Dedifferentiated amniotic fluid mesenchymal stem cell (primary cell): ENCODE results near the gene SCNN1B.
"Not testable (repeated sequence)": the region's sequence is repeated elsewhere in the genome, so short reads cannot be mapped to it uniquely, and the experiment has no call there.

Source experiments
- DNase-seq: peaks from one replicate; pipeline ENCODE4 v3.0.0-alpha.2; 2016; ENCODE audit errors: extremely low spot score

Gene SCNN1B

DNA sequence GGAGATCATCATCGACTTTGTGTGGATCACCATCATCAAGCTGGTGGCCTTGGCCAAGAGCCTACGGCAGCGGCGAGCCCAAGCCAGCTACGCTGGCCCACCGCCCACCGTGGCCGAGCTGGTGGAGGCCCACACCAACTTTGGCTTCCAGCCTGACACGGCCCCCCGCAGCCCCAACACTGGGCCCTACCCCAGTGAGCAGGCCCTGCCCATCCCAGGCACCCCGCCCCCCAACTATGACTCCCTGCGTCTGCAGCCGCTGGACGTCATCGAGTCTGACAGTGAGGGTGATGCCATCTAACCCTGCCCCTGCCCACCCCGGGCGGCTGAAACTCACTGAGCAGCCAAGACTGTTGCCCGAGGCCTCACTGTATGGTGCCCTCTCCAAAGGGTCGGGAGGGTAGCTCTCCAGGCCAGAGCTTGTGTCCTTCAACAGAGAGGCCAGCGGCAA, 78.4 kb downstream of the SCNN1B start:
- DNase-seq: no peak

DNA sequence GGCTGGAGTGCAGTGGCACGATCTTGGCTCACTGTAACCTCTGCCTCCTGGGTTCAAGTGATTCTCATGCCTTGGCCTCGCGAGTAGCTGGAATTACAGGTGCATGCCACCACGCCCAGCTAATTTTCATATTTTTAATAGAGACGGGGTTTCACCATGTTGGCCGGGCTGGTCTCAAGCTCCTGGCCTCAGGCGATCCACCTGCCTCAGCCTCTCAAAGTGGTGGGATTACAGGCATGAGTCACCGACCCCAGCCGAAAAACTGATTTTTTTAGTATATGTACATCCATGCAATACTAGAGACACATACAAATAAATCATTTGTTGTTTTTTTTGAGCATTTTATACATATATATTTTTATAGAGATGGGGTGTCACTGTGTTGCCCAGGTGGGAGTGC, 79.6 kb downstream of the SCNN1B start:
- DNase-seq: not testable (repeated sequence)

DNA sequence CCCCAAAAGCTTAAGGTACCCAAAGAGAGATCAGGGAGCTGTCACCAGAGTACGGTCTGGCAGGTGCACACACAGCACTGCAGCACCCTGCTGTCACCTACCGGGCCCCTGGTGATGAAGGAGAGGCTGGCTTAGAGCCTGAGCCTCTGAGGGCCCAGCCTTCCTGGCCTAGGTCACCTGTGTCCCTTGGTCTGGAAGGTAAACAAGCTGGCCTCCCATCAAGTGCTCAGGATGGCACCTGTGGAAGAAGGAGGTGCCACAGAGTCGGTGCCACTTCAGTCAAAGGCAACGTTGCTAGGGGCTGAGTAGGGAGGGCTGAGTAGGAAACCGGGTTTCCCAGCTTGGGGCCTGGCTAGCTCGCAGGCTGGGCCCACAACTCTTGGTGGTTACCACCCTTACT, 80.2 kb downstream of the SCNN1B start:
- DNase-seq: no peak

DNA sequence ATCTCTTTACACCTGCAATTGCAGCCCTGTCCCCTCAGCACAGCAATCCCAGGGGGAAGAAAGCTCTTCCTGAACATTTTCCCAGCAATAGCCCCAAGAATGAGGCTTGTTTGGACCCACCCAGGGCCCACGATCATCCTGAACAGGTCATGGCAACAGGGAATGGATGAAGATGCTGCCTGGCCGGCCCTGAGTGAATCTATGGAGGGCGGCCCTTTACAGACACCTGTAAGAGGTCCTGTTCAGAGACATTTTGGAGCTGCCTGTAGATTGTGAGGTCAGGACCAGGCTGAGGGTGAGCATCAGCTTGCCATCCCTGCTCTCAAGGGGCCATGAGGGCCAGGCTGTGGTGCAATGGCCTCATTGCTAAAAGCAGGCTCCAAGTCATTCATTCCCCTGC, 81.8 kb downstream of the SCNN1B start:
- no peak for DNase-seq

DNA sequence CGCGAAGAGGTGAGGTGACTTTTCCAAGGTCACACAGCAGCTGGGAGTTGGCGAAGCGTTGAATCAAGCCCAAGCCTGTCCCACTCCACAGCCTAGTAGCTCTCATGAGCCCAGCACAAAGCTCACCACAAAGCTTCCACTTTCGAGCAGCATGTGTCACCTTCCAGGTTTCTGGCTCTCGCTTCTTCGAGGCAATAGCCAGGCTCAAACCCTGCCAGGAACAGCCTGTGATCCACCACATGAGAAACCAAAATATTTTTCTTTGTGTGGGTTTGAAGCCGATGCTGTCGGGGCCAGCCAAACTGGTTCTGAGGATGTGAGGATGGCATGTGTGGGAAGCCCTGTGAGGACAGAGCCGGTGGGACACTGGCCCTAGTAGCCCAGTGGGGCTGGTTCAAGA, 82.8 kb downstream of the SCNN1B start:
- DNase-seq: no peak

DNA sequence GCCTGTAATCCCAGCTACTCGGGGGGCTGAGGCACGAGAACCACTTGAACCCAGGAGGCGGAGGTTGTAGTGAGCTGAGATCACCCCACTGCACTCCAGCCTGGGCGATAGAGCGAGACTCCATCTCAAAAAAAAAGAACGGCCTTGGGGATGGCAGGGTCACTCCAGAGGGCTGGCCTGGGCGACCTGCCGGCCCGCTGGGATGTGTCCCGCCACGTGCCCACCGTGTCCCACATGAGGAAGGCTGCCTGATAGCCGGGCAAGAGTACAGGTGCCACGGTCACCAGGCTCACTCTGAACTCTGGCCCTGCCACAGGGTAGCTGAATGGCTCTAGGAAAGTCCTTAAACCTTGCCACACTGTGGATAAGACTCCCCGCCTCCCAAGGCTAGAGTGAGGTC, 83.3 kb downstream of the SCNN1B start:
- no peak for DNase-seq

DNA sequence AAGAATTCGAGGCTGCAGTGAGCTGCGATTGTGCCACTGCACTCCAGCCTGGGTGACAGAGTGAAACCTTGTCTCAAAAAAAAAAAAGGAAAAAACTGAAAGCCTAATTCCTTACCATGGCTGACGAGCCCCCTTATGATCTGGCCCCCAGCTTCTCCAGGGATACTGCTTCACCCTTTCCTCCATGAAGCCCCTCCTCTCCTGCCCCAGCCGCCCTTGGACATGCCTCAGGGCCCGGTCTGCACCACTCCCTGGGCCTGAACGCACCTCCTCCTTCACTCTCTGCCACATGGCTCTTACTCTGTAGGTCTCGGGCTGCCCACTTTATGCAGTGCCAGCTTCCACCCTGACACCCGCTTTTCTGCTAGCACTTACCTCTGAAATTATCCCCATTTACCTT, 85.6 kb downstream of the SCNN1B start:
- no peak for DNase-seq

DNA sequence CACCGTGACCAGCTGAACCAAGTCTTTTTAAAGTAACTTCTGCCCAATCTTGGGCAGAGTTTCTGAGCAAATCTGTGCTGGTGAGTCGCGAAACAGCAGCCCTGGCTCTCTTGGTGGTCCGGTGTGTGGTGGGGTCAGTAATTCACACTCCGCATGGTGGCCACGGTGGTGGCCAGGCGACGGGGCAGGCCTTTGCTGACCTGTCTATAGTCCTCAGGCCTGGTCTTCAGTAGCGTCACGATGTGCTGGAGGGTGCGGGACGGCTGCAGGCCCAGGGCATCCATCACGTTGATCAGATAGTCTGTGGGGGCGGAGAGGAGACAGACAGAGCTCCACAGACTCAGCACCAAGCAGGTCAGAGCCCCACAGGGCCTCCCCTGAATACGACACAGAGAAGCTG, 86.7 kb downstream of the SCNN1B start:
- DNase-seq: no peak

DNA sequence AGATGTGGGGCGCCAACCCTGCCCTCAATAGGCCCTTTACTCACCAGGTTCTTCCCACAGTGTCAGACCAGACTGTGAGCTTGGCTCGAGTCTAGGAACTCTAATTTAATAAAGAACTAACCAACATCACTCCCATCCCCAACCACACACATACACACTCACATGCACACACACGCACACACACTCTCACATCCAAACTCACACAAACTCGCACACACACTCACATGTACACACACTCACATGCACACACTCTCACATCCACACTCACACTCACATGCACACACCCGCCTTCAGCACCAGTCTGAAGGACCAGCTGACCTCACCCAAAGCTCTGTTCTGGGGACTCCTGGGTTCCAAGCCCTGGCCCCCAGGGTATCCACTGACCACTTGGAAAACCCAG, 87.1 kb downstream of the SCNN1B start:
- DNase-seq: no peak

DNA sequence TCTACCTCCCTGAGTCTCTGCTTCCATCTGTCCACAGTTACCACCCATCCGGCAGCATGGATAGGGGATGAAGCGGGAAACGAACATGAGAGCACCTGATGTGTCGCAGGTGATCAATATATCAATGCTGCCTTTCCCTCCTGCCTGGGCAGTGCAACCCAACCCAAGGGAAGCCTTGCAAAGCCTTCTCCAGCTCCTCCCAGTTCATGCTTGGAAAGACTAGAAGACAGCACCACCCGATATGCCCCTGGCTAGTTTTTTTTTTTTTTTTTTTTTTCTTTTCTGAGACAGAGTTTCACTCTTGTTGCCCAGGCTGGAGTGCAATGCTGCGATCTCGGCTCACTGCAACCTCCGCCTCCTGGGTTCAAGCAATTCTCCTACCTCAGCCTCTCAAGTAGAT, 87.8 kb downstream of the SCNN1B start:
- not testable (repeated sequence) for DNase-seq

DNA sequence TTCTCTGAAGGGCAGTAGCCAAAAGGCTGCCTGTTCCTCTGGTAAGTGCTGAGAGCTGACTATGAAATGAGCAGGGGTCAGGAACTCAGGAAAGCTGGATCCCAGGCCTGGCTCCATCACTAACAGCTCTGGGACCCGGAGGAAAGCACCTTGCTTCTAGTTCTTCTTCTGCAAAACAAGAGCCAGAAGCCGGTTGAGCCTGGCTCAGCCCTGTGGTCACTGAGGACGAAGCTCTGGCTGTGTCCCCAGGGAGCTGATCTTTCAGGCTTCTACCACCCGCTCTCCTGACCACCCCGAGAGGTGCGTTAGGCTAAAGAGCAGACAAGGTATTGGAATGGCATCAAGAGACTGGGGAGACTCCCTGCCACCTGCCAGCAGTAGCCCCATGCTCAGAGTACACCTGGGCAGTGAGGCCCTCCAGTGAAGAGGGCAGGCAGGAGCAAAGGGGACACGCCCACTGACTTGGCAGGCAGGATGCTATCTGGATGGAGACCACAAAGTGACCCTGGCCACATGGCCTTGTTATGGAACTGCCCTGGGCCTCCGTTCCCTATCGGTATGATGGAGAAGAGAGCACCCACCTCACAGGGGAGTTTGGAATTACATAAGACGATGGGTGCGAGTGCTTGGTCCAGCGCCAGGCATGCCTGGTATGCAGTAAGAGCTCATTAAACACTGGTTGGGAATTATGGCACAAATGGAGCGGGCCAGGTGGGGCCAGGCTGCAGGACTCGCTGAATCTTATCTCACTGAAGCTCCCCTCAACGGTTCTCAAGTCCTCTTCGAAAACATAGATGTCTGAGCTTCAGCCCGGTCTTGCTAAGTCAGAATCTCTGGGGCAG, 89.5 kb downstream of the SCNN1B start:
- DNase-seq: no peak

DNA sequence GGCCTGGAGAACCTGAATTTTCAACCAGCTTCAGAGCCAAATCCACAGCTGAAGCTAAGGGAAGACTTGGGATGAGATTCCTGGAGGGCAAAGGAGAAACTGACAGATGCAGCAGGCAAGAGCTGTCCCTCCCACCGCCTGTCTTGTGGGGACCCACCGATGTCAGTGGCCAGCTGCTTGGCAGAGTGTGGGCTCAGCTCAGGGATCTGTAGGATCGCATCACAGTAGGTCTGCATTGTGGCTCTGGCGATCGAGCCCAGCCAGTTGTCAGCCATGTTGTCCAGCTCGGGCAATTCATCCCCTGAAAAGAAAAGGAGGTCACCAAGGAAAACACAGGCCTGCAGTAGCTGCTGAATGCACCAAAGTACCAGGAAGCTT, 90.1 kb downstream of the SCNN1B start:
- DNase-seq: no peak

DNA sequence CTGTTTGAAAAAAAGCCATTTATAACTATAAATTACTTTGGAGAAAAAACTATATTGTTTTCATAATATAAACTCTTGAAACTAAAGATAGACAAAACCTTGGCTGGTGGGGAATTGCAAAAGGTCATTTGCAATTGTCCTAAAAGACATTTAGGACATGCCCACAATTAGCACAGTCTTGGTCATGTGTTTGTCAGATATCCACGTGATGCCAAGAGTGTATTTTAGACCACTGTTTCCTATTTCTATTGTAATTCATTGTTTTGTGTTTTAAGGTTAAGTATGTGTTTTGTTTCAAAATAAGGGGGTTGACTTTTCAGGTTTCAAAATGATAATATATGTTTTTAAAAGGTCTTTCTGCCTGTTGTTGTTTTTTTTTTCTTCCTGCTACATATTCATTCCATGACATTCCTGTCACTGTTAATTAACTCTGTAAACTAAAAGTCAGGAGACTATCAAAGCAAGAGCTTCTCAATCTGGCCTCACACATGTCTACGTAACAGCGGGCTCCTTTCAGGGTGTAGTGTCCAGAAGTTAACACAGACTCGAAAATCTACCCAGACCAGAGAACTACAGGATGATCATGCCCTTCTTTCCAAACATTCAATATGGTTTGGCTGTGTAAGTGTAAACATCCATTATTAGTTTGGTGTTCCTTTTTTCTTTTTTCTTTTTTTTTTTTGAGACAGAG, 92.2 kb downstream of the SCNN1B start:
- DNase-seq: no peak

DNA sequence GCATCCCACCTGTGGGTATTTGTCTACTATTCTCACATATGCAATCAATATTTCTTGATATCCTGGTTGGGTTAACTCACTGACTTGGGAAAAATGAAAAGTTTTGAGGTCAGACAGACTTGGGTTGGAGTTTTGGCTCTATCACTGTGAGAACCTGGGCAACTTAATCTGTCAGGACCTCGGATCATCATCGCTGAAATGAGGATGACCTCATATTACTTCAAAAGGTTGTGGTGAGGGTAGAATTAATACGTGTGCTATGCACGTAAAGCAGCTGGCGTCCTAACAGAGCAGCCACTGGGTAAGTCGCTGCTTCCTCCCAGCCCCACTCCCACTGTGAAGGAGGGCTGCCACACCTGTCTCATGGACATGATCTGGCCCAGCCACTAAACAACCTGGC, 93.6 kb downstream of the SCNN1B start:
- no peak for DNase-seq

DNA sequence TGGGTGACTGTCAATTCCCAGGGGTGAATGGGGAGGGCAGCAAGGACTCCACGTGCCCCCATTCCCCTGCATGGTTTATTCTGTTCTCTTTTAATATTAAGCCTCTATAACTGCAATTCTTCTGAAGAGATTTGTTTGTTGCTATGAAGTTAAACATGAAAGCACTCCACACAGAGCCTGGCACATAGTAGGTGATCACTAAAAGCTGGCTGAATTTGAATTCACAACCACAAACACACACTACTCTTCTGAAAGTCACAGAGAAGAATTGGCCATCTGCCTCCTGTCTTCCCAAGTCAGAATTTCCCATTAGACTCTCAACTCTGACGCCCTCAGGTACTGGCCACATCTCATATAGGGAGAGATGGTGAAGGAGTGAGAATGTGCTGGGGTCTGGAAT, 95.4 kb downstream of the SCNN1B start:
- no peak for DNase-seq

DNA sequence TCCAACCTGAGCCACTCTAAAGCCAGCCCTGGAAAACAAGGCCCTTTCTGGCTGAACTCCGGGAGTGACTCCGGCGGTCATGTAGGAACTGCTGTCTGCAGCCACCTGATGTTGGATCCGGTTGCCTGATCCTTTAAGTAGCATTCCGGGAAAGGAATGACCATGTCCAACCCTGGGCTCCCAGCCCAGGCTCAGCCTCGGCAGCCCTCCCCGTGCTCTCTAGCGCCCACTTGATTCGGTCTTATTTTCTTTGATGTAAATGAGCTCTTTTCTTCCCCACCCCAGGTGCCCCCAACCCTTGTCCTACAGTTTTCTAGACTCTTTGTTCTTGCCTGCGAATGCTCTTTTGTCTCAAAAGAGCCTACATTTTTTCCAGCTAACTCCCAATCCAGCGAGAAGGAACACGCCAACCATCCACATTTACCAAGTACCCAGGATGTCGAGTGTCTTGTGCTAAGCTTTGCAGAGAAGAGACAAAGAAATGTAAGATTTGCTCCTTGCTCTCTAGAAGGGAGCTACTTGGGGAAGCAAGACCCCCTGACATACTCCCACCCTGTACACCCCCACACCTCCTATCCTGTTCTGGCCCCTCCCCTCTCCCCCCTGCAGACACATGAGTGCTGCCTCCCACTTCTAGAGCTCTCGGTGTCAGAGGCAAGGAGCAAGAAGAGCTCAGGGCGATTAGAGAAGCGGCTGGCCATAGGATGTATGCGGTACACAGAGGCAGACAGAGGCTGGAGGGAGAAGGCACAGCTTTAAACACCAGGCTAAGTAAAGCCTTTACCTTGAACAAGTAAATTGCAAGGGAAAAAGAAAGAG, 97.1 kb downstream of the SCNN1B start:
- DNase-seq: no peak

DNA sequence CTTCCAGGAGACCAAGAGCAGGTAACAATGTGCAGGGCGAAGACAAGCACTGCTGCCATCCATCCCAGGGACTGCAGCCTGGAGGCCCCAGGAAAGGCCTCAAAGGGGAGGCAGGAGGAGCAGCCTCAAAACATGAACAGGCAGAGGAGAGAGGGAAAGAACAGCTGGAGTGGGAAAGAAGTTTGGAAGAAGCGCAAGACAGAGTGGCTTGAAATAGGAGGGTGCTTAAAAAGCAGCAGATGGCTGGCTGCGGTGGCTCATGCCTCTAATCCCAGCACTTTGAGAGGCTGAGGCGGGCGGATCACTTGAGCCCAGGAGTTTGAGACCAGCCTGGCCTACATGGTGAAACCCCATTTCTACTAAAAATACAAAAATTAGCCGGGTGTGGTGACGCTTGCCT, 98.3 kb downstream of the SCNN1B start:
- not testable (repeated sequence) for DNase-seq

DNA sequence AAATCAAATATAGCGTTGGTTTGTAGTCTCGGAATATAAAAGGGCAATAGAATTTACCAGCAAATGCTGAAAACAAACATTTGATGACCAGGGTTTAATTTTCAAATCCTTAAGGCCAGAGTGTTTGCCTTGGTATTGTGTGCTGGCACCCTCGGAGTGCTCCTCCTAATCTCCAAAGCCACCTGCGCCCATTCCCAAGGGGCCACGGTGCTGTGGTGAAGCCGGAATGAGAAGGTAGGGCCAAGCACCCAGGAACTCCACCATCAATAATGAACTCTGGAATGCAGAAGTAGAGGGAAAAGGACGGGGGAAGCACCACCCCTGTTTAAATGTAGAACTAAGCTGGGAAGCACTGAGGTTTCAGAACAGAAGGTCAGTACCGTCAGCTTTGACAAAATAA, 99.0 kb downstream of the SCNN1B start:
- DNase-seq: no peak

DNA sequence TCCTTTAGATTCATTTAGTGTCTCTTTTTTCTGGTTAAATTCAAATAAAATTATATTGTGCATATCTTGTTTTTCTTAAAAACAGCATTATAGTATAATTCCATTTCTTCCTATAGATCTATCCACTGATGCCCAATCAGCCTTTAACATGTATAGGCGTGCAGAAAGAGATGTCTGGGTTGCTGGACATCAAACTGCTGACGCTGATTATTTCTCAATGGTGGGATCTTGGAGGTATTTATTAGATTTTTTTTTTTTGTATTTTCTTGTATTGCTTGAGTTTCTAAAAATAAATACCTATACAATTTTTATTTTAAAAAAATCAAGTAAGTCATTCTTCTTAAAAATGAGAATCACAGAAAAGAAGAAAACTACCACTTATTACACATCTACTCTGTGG, 100.0 kb downstream of the SCNN1B start:
- DNase-seq: no peak

DNA sequence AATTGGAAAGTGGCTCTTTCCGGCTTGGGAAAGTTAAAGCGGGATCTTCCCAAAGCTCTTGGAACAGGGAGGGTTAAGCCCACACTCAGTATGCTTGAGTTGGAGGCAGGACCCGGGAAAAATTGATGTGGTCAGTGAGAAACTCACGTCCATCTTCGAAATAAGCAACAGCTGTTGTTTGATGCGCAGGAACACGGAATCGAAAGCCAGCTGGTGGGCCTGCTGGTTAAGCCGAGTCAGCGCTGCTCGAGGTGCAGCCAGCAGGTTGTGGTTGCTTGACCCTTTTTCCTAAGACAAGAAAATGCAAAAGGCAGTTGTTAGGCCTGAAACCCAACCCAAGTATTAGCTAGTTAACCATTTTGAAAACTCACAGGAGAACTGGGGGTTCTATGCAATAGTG, 101.4 kb downstream of the SCNN1B start:
- no peak for DNase-seq

DNA sequence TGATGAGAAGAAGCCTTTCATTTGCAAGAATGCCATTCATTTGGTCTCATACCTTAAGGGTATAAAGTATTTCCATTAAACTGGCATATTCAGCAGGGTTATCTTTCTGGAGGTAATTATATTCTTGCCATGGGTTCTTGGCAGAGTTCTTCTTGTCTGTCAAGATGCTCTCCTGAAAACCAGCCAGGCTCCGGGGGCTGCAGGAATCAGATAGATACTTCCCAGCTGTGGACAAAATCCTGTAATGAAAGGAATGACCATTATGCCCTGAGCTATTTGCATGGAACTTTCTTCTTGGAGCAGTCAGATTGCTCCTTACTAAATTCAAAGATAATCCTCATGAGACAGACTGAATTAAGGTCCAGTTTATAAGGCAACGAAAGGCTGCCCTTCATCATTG, 103.9 kb downstream of the SCNN1B start:
- DNase-seq: no peak

DNA sequence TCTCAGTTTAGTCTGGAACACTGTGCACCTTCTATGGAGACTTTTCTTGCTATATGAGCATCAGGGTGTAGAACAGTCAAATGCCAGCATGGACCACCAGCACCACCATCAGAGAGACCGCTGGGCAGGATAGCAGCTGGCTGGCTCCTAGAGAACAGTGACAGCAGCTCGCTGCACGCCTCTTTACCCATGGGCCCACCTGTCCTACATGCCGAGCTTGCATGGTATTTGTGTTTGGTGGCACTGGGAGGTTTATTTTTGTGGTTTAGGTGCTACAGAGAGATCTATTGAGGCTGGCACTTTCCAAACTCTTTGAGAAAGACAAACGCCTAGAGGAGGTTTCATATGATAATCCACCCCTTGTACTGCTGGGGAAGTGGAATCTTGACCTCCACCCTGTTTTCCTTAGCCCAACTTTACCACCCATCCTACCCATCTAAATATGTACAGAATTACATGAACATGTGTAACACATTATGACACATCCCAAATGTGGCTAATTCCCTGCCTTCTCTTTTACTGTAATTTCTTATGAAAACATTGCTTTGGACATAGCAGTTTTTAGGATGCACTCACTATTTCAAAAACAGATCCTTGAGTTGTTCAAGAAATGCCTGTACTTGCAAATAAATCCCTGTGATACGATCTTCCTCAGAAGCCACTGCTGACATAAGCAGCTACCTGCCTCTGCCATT, 104.6 kb downstream of the SCNN1B start:
- DNase-seq: no peak
